ENCODE measurements around the gene LANCL1. TPM values are rescaled to one million over a fixed set of nuclear protein-coding genes. Genes with fewer than 3 reads are reported as not detected.

Gene LANCL1
- total RNA-seq, 1 experiment from 2014 or later, result 35.9 TPM

- ChIA-PET CTCF (interaction anchor here (0.8 to 1.0 kb wide), 2 partner anchors 18 to 36 kb away, joined by 3 to 4 read pairs; no protein-coding TSS in a partner anchor), POLR2A (no interaction called here)
- TF ChIP-seq, protein P1, sequence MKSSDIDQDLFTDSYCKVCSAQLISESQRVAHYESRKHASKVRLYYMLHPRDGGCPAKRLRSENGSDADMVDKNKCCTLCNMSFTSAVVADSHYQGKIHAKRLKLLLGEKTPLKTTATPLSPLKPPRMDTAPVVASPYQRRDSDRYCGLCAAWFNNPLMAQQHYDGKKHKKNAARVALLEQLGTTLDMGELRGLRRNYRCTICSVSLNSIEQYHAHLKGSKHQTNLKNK (CRISPR knock-in tag; IDR thresholded peaks at IDR 0.05), result no peak
- TF ChIP-seq KAT7 (CRISPR knock-in tag; IDR thresholded peaks at IDR 0.05; ENCODE audit: borderline replicate concordance) (no peak), IRF2 (CRISPR knock-in tag; IDR thresholded peaks at IDR 0.05; ENCODE audit: borderline replicate concordance, low read depth) (no peak), TEAD4 (CRISPR knock-in tag; IDR thresholded peaks at IDR 0.05) (no peak), E2F1 (CRISPR knock-in tag; IDR thresholded peaks at IDR 0.05) (no peak), NR3C1 (CRISPR knock-in tag; conservative IDR thresholded peaks at IDR 0.05; ENCODE audit: low read depth) (no peak), CREB1 (CRISPR knock-in tag; IDR thresholded peaks at IDR 0.05) (no peak), ZNF423 (CRISPR knock-in tag; IDR thresholded peaks at IDR 0.05) (no peak), TP53 (CRISPR knock-in tag; IDR thresholded peaks at IDR 0.05) (no peak)
- TF ChIP-seq, protein P2, sequence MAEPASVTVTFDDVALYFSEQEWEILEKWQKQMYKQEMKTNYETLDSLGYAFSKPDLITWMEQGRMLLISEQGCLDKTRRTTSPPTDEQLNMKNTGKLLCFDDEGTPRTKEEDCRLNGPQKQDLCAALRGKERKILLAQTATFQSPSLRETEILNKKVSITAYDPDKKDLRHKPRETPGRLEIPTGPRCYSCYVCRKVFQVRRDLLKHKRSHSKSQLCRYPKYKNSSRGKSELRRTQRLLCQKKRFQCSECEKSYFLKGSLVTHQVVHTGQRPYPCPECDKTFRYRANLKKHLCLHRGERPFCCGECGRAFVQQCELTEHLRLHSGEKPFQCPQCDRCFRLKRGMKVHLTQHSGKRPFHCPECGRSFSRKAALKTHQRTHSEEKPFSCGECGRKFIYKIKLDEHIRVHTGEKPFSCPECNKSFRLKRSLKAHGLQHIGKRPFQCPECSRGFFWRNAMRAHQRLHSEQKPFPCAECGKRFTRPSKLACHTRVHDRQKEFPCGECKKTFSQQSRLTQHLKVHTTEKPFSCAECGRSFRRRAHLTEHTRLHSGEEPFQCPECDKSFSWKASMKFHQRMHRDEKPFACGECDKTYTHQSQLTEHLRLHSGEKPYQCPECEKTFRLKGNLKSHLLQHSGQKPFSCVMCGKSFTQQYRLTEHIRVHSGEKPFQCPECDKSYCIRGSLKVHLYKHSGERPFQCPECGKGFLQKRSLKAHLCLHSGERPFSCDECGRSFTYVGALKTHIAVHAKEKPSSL (CRISPR knock-in tag; conservative IDR thresholded peaks at IDR 0.05), result no peak
- H3K4me3 Mint-ChIP-seq, result no peak overlapping the region
- no peaks in the 10 kb centered on the region for H3K36me3 Mint-ChIP-seq
- H3K27me3 Mint-ChIP-seq (ENCODE audit: low read depth), result no peaks in the 10 kb centered on the region
- no peak for ATAC-seq
- no peak overlapping the region for H3K27ac Mint-ChIP-seq
- H3K4me1 Mint-ChIP-seq, result no peaks in the 10 kb centered on the region
- no peaks in the 10 kb centered on the region for H3K9me3 Mint-ChIP-seq
- no peak for DNase-seq (ENCODE audit: low spot score)
Observed at GRCh38 chr2:210399440-210400041, 77.0 kb downstream of the LANCL1 start.

DNA sequence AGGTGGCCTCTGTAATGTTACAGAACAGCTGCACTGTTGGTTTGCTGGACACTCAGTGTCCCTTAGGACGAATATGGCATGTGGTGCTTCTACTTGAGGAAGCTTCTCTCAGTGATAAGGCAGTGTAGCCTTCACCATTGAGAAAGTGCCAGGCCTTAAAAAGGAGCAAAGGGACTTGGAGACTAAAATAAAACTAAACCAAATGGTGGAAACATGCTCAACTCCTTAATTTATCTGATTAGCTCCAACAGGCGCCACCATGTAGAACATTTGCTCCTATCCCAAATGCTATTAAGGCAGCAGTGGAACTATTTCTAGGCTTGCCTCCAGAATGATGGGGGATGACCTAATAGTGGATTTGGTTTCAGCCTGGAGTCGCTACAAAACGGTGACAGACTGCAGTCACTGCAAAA, 84.1 kb downstream of the LANCL1 start:
- ATAC-seq (no peak), DNase-seq (ENCODE audit: low spot score) (no peak)
- Mint-ChIP-seq H3K27me3 (ENCODE audit: low read depth) (no peaks in the 10 kb centered on the region), H3K9me3 (no peaks in the 10 kb centered on the region), H3K4me3 (no peak overlapping the region), H3K36me3 (no peaks in the 10 kb centered on the region), H3K27ac (no peak overlapping the region), H3K4me1 (0 out of 2 replicates have a peak, but pooled peaks cover 2% of the 10 kb centered on the region)
- POLR2A ChIA-PET, result no interaction called here
- TF ChIP-seq HMGXB4 (CRISPR knock-in tag; IDR thresholded peaks at IDR 0.05) (no peak), ZNF121 (CRISPR knock-in tag; IDR thresholded peaks at IDR 0.05) (no peak), ZNF232 (CRISPR knock-in tag; IDR thresholded peaks at IDR 0.05) (no peak)
- CTCF ChIA-PET, result interaction anchor here (1.3 kb wide), 1 partner anchor 20 kb away, joined by 3 read pairs; no protein-coding TSS in a partner anchor

DNA sequence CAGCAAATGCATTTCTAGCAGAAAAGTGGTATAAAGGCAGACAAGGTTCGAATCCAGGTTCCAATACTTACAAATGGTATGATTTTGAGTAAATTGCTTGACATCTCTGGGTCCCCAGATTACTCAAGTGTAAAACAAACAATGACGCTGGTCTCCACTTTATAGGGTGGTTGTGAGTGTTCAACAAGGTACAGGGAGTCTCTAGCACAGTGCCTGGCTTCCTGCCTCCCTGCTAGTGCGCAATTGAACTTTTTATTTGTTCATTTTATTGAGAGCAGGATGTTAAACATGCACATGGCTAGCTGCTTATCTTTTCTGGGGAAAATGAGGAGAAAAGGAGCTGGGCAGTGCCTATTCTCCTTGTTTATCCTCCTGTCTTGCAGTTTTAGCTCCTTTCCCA, 86.7 kb downstream of the LANCL1 start:
- Mint-ChIP-seq H3K36me3 (no peaks in the 10 kb centered on the region), H3K4me3 (no peak overlapping the region), H3K9me3 (no peaks in the 10 kb centered on the region), H3K27ac (no peak overlapping the region), H3K27me3 (ENCODE audit: low read depth) (no peaks in the 10 kb centered on the region), H3K4me1 (0 out of 2 replicates have a peak, but pooled peaks cover 2% of the 10 kb centered on the region)
- DNase-seq (ENCODE audit: low spot score) (no peak), ATAC-seq (no peak)
- ChIA-PET POLR2A (interaction anchor here (0.6 kb wide), 1 partner anchor 140 kb away, joined by 3 read pairs; no protein-coding TSS in a partner anchor), CTCF (no interaction called here)
- no peak for TF ChIP-seq ZBTB21 (CRISPR knock-in tag; IDR thresholded peaks at IDR 0.05; ENCODE audit: borderline replicate concordance)
- TF ChIP-seq HMGXB4 (CRISPR knock-in tag; IDR thresholded peaks at IDR 0.05), result no peak
- TF ChIP-seq ZSCAN18 (CRISPR knock-in tag; IDR thresholded peaks at IDR 0.05), result no peak
- no peak for TF ChIP-seq ZNF138 (CRISPR knock-in tag; conservative IDR thresholded peaks at IDR 0.05)
- TF ChIP-seq, protein P3, sequence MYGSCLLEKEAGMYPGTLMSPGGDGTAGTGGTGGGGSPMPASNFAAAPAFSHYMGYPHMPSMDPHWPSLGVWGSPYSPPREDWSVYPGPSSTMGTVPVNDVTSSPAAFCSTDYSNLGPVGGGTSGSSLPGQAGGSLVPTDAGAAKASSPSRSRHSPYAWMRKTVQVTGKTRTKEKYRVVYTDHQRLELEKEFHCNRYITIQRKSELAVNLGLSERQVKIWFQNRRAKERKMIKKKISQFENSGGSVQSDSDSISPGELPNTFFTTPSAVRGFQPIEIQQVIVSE (CRISPR knock-in tag; IDR thresholded peaks at IDR 0.05; ENCODE audit: borderline replicate concordance), result no peak
- no peak for TF ChIP-seq NFYB (CRISPR knock-in tag; conservative IDR thresholded peaks at IDR 0.05; ENCODE audit: low read depth)
- no peak for TF ChIP-seq FOXK1 (CRISPR knock-in tag; IDR thresholded peaks at IDR 0.05)
- TF ChIP-seq, protein P4, sequence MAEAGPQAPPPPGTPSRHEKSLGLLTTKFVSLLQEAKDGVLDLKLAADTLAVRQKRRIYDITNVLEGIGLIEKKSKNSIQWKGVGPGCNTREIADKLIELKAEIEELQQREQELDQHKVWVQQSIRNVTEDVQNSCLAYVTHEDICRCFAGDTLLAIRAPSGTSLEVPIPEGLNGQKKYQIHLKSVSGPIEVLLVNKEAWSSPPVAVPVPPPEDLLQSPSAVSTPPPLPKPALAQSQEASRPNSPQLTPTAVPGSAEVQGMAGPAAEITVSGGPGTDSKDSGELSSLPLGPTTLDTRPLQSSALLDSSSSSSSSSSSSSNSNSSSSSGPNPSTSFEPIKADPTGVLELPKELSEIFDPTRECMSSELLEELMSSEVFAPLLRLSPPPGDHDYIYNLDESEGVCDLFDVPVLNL (CRISPR knock-in tag; IDR thresholded peaks at IDR 0.05; ENCODE audit: borderline replicate concordance, low read depth), result no peak
- TF ChIP-seq FOXJ3 (CRISPR knock-in tag; IDR thresholded peaks at IDR 0.05; ENCODE audit: borderline replicate concordance), result no peak
